Left kidney (tissue), 2 donors: Measurements from ENCODE around the gene AGAP1. TPM values are rescaled to one million over a fixed set of nuclear protein-coding genes. Genes with fewer than 3 reads are reported as not detected.

Experiments
- DNase-seq: peaks from one replicate; pipeline ENCODE4 v3.0.0-alpha.2; 2013
- polyA plus RNA-seq: library from polyadenylated mRNA; unstranded; fragments of 120-200 nt; gene quantifications from one replicate; pipeline ENCODE4 v1.2.1, GENCODE V29; 2013; ENCODE audit not compliant: insufficient read length

Gene AGAP1
- polyA plus RNA-seq, 1 donor: 21.2 TPM

GRCh38 chr2:236171680-236172254 lies 677.9 kb downstream of the AGAP1 start:
- no peak for DNase-seq

- no peak for DNase-seq
These were observed 678.6 kb downstream of the AGAP1 start for GRCh38 chr2:236172255-236173035.

GRCh38 chr2:236173036-236173728 lies 679.3 kb downstream of the AGAP1 start:
- no peak for DNase-seq

- DNase-seq: no peak
These were observed 680.1 kb downstream of the AGAP1 start for GRCh38 chr2:236173729-236174607.

GRCh38 chr2:236175548-236176150 lies 681.8 kb downstream of the AGAP1 start:
- no peak for DNase-seq

- DNase-seq: no peak
These were observed 682.6 kb downstream of the AGAP1 start for GRCh38 chr2:236176417-236176816.

GRCh38 chr2:236176951-236177350 lies 683.1 kb downstream of the AGAP1 start:
- no peak for DNase-seq

GRCh38 chr2:236177604-236177966 lies 683.7 kb downstream of the AGAP1 start:
- DNase-seq: no peak

GRCh38 chr2:236177967-236178889 lies 684.4 kb downstream of the AGAP1 start:
- no peak for DNase-seq

- no peak for DNase-seq
These were observed 685.0 kb downstream of the AGAP1 start for GRCh38 chr2:236178890-236179235.

- no peak for DNase-seq
These were observed 685.6 kb downstream of the AGAP1 start for GRCh38 chr2:236179236-236180075.

GRCh38 chr2:236180076-236180816 lies 686.4 kb downstream of the AGAP1 start:
- DNase-seq: no peak

- no peak for DNase-seq
These were observed 687.1 kb downstream of the AGAP1 start for GRCh38 chr2:236180831-236181453.
